Esophagus muscularis mucosa (tissue), 4 donors: ENCODE data around the gene SLC2A3.

Experiments used
- CTCF ChIP-seq, 3 experiments: fragments of 200-600 bp in 2 of 3; fragments of 450-650 bp in 1 of 3; sonication (generic) in 2 of 3; IDR thresholded peaks; one replicate each; pipeline ENCODE4 v1.5.1; 2017 to 2019; ENCODE audit warnings: antibody characterized with exemption in 3 of 3, mild to moderate bottlenecking in 2 of 3, moderate library complexity in 1 of 3
- EP300 ChIP-seq: sonication (generic); formaldehyde crosslinking; IDR thresholded peaks from one replicate; pipeline ENCODE4 v1.6.1; 2017; ENCODE audit warnings: antibody characterized with exemption
- POLR2A ChIP-seq: fragments of 450-650 bp; IDR thresholded peaks from one replicate; pipeline ENCODE4 v1.6.1; 2017; ENCODE audit warnings: antibody characterized with exemption, moderate library complexity, mild to moderate bottlenecking, low read depth
- POLR2AphosphoS5 ChIP-seq, 2 donors: sonication (generic); formaldehyde crosslinking; IDR thresholded peaks; one replicate each; pipeline ENCODE4 v1.6.1; 2017; ENCODE audit warnings: antibody characterized with exemption in 2 of 2

GRCh38 chr12:7951671-7952070 is 15.7 kb upstream of the SLC2A3 start:
- TF ChIP-seq CTCF (IDR thresholded peaks at IDR 0.05) (no peak), POLR2A (no peak), EP300 (no peak), POLR2AphosphoS5 (IDR thresholded peaks at IDR 0.05) (no peak)
